ENCODE results near the gene POR. TPM values are rescaled to one million over a fixed set of nuclear protein-coding genes. Genes with fewer than 3 reads are reported as not detected.

POR gene
- total and polyA plus RNA-seq, 2 of the 13 experiments (the other 11 are each of a cell fraction or from before 2014, with no cell fraction given) = 145 to 266 TPM

GRCh38 chr7:75945297-75946168 lies 30.6 kb downstream of the POR start (continued):
- TF ChIP-seq ZBTB39 (CRISPR knock-in tag; IDR thresholded peaks at IDR 0.05) (no peak), TFDP2 (CRISPR knock-in tag; IDR thresholded peaks at IDR 0.05) (no peak), EHMT2 (IDR thresholded peaks at IDR 0.05; ENCODE audit: borderline replicate concordance, low read depth, low read length) (no peak), ZNF337 (CRISPR knock-in tag; IDR thresholded peaks at IDR 0.05; ENCODE audit: borderline replicate concordance, low read depth) (no peak), MAFF (IDR thresholded peaks at IDR 0.05; ENCODE audit: low read depth, low read length) (no peak), BORCS8-MEF2B (CRISPR knock-in tag; IDR thresholded peaks at IDR 0.05) (no peak), NRL (CRISPR knock-in tag; IDR thresholded peaks at IDR 0.05; ENCODE audit: borderline replicate concordance) (no peak), ERF (CRISPR knock-in tag; IDR thresholded peaks at IDR 0.05) (0 out of 2 replicates have a peak, but pooled peaks have one; percentile 40), TP53 (CRISPR knock-in tag; conservative IDR thresholded peaks at IDR 0.05) (no peak), ZNF12 (CRISPR knock-in tag; IDR thresholded peaks at IDR 0.05) (no peak), NBN (conservative IDR thresholded peaks at IDR 0.05) (no peak), NR3C1 (CRISPR knock-in tag; IDR thresholded peaks at IDR 0.05) (no peak), PBX2 (CRISPR knock-in tag; IDR thresholded peaks at IDR 0.05) (no peak), KDM2A (CRISPR knock-in tag; IDR thresholded peaks at IDR 0.05; ENCODE audit: borderline replicate concordance, low read depth) (peak; percentile 39; the same call in 1 of the 2 replicates), DRAP1 (CRISPR knock-in tag; IDR thresholded peaks at IDR 0.05) (no peak), ZSCAN12 (CRISPR knock-in tag; IDR thresholded peaks at IDR 0.05) (no peak), ZNF614 (CRISPR knock-in tag; IDR thresholded peaks at IDR 0.05; ENCODE audit: borderline replicate concordance) (0 out of 2 replicates have a peak, but pooled peaks have one; percentile 48)
